Measurements from ENCODE around the gene PRSS48. TPM values are rescaled to one million over a fixed set of nuclear protein-coding genes. Genes with fewer than 3 reads are reported as not detected.
A peak's percentile ranks its signal among the peaks of the same experiment; 100 is the strongest.

PRSS48 gene
- total RNA-seq, 1 donor from 2014 or later: not detected

GRCh38 chr4:151291485-151291884 is 14.5 kb downstream of the PRSS48 start:
- Histone ChIP-seq H3K36me3 (ENCODE audit: control insufficient read depth in 3 of 3, insufficient read depth in 3 of 3, low read length in 3 of 3) (no peaks in the 10 kb centered on the region), H3K4me1 (ENCODE audit: control insufficient read depth in 3 of 3, insufficient read depth in 3 of 3, low read length in 3 of 3) (peaks cover 0 to 5% (median 0%) of the 10 kb centered on the region in 3 donors), H3K9me3 (ENCODE audit: control insufficient read depth in 3 of 3, low read length in 3 of 3) (no peaks in the 10 kb centered on the region), H3K27ac (ENCODE audit: low read depth, low read length) (no peak overlapping the region), H3K9ac (ENCODE audit: low read depth in 1 of 3, low read length in 3 of 3) (no peak overlapping the region), H3K4me3 (ENCODE audit: low read length in 3 of 3) (no peak overlapping the region), H3K27me3 (ENCODE audit: control insufficient read depth in 3 of 3, insufficient read depth in 3 of 3, low read length in 3 of 3) (no peaks in the 10 kb centered on the region)

DNA sequence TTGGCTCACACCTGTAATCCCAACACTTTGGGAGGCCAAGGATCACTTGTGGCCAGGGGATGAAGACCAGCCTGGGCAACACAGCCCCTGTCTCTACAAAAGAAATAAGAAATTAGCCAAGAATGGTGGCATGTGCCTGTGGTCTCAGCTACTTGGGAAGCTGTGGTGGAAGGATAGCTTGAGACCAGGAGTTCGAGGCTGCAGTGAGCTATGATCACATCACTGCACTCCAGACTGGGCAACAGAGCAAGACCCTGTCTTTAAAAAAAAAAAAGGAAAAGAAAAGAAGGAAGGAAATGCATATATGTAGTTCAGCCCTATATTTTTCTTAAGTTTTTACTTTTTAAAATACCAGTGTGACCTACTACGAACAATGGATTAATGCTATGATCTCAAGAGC is 15.1 kb downstream of the PRSS48 start:
- no peaks in the 10 kb centered on the region for H3K9me3 ChIP-seq (ENCODE audit: control insufficient read depth in 3 of 3, low read length in 3 of 3)
- H3K27me3 ChIP-seq (ENCODE audit: control insufficient read depth in 3 of 3, insufficient read depth in 3 of 3, low read length in 3 of 3): no peaks in the 10 kb centered on the region
- H3K27ac ChIP-seq (ENCODE audit: low read depth, low read length): no peak overlapping the region
- H3K9ac ChIP-seq (ENCODE audit: low read depth in 1 of 3, low read length in 3 of 3): no peak overlapping the region
- H3K36me3 ChIP-seq (ENCODE audit: control insufficient read depth in 3 of 3, insufficient read depth in 3 of 3, low read length in 3 of 3): no peaks in the 10 kb centered on the region
- H3K4me1 ChIP-seq (ENCODE audit: control insufficient read depth in 3 of 3, insufficient read depth in 3 of 3, low read length in 3 of 3): peaks cover 0 to 5% (median 0%) of the 10 kb centered on the region in 3 donors
- no peak overlapping the region for H3K4me3 ChIP-seq (ENCODE audit: low read length in 3 of 3)

GRCh38 chr4:151294833-151295496 is 18.0 kb downstream of the PRSS48 start:
- H3K9ac ChIP-seq (ENCODE audit: low read depth in 1 of 3, low read length in 3 of 3): no peak overlapping the region
- peaks cover 4 to 8% (median 4%) of the 10 kb centered on the region in 3 donors for H3K4me1 ChIP-seq (ENCODE audit: control insufficient read depth in 3 of 3, insufficient read depth in 3 of 3, low read length in 3 of 3)
- no peaks in the 10 kb centered on the region for H3K36me3 ChIP-seq (ENCODE audit: control insufficient read depth in 3 of 3, insufficient read depth in 3 of 3, low read length in 3 of 3)
- no peak overlapping the region for H3K4me3 ChIP-seq (ENCODE audit: low read length in 3 of 3)
- no peaks in the 10 kb centered on the region for H3K27me3 ChIP-seq (ENCODE audit: control insufficient read depth in 3 of 3, insufficient read depth in 3 of 3, low read length in 3 of 3)
- H3K27ac ChIP-seq (ENCODE audit: low read depth, low read length): no peak overlapping the region
- no peaks in the 10 kb centered on the region for H3K9me3 ChIP-seq (ENCODE audit: control insufficient read depth in 3 of 3, low read length in 3 of 3)

DNA sequence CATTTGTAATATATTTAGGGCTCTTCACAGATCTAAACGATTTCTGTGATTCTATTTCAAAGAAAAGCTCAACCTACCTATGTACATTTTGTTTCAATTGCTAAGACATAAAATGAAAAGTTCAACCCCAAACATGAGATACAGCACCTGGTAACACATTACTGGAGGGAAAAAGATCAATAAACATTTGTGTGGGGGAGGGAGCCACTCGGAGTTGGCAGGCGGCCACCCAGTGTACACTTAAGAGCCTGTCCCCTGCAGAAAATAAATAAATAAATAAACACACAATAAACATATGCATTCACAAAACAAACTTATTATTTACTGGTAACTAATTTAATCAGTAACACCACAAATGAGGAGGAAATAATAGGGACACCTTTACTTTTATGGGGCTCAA is 19.3 kb downstream of the PRSS48 start:
- H3K9ac ChIP-seq (ENCODE audit: low read depth in 1 of 3, low read length in 3 of 3): no peak overlapping the region
- peaks cover 4 to 7% (median 4%) of the 10 kb centered on the region in 3 donors for H3K4me1 ChIP-seq (ENCODE audit: control insufficient read depth in 3 of 3, insufficient read depth in 3 of 3, low read length in 3 of 3)
- H3K27ac ChIP-seq (ENCODE audit: low read depth, low read length): no peak overlapping the region

GRCh38 chr4:151297170-151297569 is 20.2 kb downstream of the PRSS48 start:
- Histone ChIP-seq H3K9ac (ENCODE audit: low read depth in 1 of 3, low read length in 3 of 3) (no peak overlapping the region), H3K9me3 (ENCODE audit: control insufficient read depth in 3 of 3, low read length in 3 of 3) (no peaks in the 10 kb centered on the region), H3K4me3 (ENCODE audit: low read length in 3 of 3) (no peak overlapping the region), H3K27ac (ENCODE audit: low read depth, low read length) (peak overlapping the region; percentile 28), H3K4me1 (ENCODE audit: control insufficient read depth in 3 of 3, insufficient read depth in 3 of 3, low read length in 3 of 3) (peaks cover 4 to 6% (median 4%) of the 10 kb centered on the region in 3 donors), H3K27me3 (ENCODE audit: control insufficient read depth in 3 of 3, insufficient read depth in 3 of 3, low read length in 3 of 3) (no peaks in the 10 kb centered on the region), H3K36me3 (ENCODE audit: control insufficient read depth in 3 of 3, insufficient read depth in 3 of 3, low read length in 3 of 3) (no peaks in the 10 kb centered on the region)

More for the DNA sequence above, 19.3 kb downstream of the PRSS48 start:
- H3K27me3 ChIP-seq (ENCODE audit: control insufficient read depth in 3 of 3, insufficient read depth in 3 of 3, low read length in 3 of 3): no peaks in the 10 kb centered on the region
- no peaks in the 10 kb centered on the region for H3K9me3 ChIP-seq (ENCODE audit: control insufficient read depth in 3 of 3, low read length in 3 of 3)
- H3K4me3 ChIP-seq (ENCODE audit: low read length in 3 of 3): no peak overlapping the region
- no peaks in the 10 kb centered on the region for H3K36me3 ChIP-seq (ENCODE audit: control insufficient read depth in 3 of 3, insufficient read depth in 3 of 3, low read length in 3 of 3)

DNA sequence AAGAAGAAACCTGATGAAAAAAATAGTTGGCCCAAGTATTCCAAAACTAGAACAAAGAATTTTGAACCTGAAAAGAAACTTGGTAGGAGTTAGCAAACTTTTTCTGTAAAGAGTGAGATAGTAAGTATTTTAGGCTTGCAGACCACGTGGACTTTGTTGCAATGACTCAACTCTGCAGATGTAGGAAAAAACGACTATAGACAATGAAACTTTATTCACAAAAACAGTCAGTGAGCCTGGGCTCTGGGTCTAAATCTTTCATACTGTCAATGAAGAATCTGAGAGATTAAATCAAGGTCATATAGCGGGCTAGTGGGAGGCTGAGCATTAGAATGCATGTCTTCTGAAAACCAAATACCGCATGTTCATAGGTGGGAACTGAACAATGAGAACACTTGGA is 25.5 kb downstream of the PRSS48 start:
- H3K9ac ChIP-seq (ENCODE audit: low read depth in 1 of 3, low read length in 3 of 3): no peak overlapping the region
- H3K27me3 ChIP-seq (ENCODE audit: control insufficient read depth in 3 of 3, insufficient read depth in 3 of 3, low read length in 3 of 3): no peaks in the 10 kb centered on the region
- H3K4me3 ChIP-seq (ENCODE audit: low read length in 3 of 3): no peak overlapping the region
- no peaks in the 10 kb centered on the region for H3K9me3 ChIP-seq (ENCODE audit: control insufficient read depth in 3 of 3, low read length in 3 of 3)
- H3K4me1 ChIP-seq (ENCODE audit: control insufficient read depth in 3 of 3, insufficient read depth in 3 of 3, low read length in 3 of 3): peaks cover 2 to 8% (median 4%) of the 10 kb centered on the region in 3 donors
- no peak overlapping the region for H3K27ac ChIP-seq (ENCODE audit: low read depth, low read length)
- H3K36me3 ChIP-seq (ENCODE audit: control insufficient read depth in 3 of 3, insufficient read depth in 3 of 3, low read length in 3 of 3): no peaks in the 10 kb centered on the region

GRCh38 chr4:151304226-151304625 is 27.3 kb downstream of the PRSS48 start:
- Histone ChIP-seq H3K9me3 (ENCODE audit: control insufficient read depth in 3 of 3, low read length in 3 of 3) (no peaks in the 10 kb centered on the region), H3K27me3 (ENCODE audit: control insufficient read depth in 3 of 3, insufficient read depth in 3 of 3, low read length in 3 of 3) (no peaks in the 10 kb centered on the region), H3K9ac (ENCODE audit: low read depth in 1 of 3, low read length in 3 of 3) (no peak overlapping the region), H3K4me1 (ENCODE audit: control insufficient read depth in 3 of 3, insufficient read depth in 3 of 3, low read length in 3 of 3) (peaks cover 0 to 2% (median 0%) of the 10 kb centered on the region in 3 donors), H3K4me3 (ENCODE audit: low read length in 3 of 3) (no peak overlapping the region), H3K36me3 (ENCODE audit: control insufficient read depth in 3 of 3, insufficient read depth in 3 of 3, low read length in 3 of 3) (no peaks in the 10 kb centered on the region), H3K27ac (ENCODE audit: low read depth, low read length) (no peak overlapping the region)

- Histone ChIP-seq H3K27ac (ENCODE audit: low read depth, low read length) (no peak overlapping the region), H3K9me3 (ENCODE audit: control insufficient read depth in 3 of 3, low read length in 3 of 3) (no peaks in the 10 kb centered on the region), H3K4me1 (ENCODE audit: control insufficient read depth in 3 of 3, insufficient read depth in 3 of 3, low read length in 3 of 3) (peaks cover 0 to 2% (median 0%) of the 10 kb centered on the region in 3 donors), H3K27me3 (ENCODE audit: control insufficient read depth in 3 of 3, insufficient read depth in 3 of 3, low read length in 3 of 3) (no peaks in the 10 kb centered on the region), H3K4me3 (ENCODE audit: low read length in 3 of 3) (no peak overlapping the region), H3K36me3 (ENCODE audit: control insufficient read depth in 3 of 3, insufficient read depth in 3 of 3, low read length in 3 of 3) (no peaks in the 10 kb centered on the region), H3K9ac (ENCODE audit: low read depth in 1 of 3, low read length in 3 of 3) (no peak overlapping the region)
Observed at GRCh38 chr4:151304755-151305154, 27.8 kb downstream of the PRSS48 start.

GRCh38 chr4:151310124-151310728 is 33.3 kb downstream of the PRSS48 start:
- Histone ChIP-seq H3K9me3 (ENCODE audit: control insufficient read depth in 3 of 3, low read length in 3 of 3) (no peaks in the 10 kb centered on the region), H3K4me1 (ENCODE audit: control insufficient read depth in 3 of 3, insufficient read depth in 3 of 3, low read length in 3 of 3) (peaks cover 3 to 8% (median 7%) of the 10 kb centered on the region in 3 donors), H3K27me3 (ENCODE audit: control insufficient read depth in 3 of 3, insufficient read depth in 3 of 3, low read length in 3 of 3) (no peaks in the 10 kb centered on the region), H3K27ac (ENCODE audit: low read depth, low read length) (no peak overlapping the region), H3K4me3 (ENCODE audit: low read length in 3 of 3) (no peak overlapping the region), H3K36me3 (ENCODE audit: control insufficient read depth in 3 of 3, insufficient read depth in 3 of 3, low read length in 3 of 3) (no peaks in the 10 kb centered on the region), H3K9ac (ENCODE audit: low read depth in 1 of 3, low read length in 3 of 3) (no peak overlapping the region)

DNA sequence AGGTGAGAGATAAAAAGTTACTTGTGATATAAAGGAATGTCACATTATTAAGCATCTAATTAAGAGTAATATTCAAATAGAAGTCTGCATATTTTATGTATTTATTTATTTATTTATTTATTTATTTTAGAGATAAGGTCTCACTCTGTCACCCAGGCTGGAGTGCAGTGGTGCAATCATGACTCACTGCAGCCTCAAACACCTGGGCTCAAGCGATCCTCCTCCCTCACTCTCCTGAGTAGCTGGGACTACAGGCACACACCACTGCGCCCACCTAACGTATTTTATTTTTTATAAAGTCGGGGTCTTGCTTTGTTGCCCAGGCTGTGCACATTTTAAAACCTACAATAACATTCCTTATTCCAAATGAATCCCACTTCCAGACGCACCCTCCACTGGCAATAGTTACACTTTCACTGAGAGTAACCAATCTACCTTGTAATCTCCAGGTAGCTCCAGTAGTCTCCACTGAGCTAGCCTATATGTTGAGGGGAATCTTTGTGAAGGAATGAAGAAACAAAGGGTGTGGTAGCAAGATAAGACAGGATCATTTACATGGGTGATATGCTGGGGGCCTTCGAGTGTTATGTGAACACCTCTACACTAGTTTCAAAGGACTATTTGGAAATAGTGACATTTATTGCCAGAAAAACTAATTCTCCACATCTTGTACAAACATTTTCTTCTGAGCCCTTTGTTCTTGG is 36.5 kb downstream of the PRSS48 start:
- Histone ChIP-seq H3K27ac (ENCODE audit: low read depth, low read length) (no peak overlapping the region), H3K27me3 (ENCODE audit: control insufficient read depth in 3 of 3, insufficient read depth in 3 of 3, low read length in 3 of 3) (no peaks in the 10 kb centered on the region), H3K36me3 (ENCODE audit: control insufficient read depth in 3 of 3, insufficient read depth in 3 of 3, low read length in 3 of 3) (no peaks in the 10 kb centered on the region), H3K9ac (ENCODE audit: low read depth in 1 of 3, low read length in 3 of 3) (no peak overlapping the region), H3K4me3 (ENCODE audit: low read length in 3 of 3) (no peak overlapping the region), H3K4me1 (ENCODE audit: control insufficient read depth in 3 of 3, insufficient read depth in 3 of 3, low read length in 3 of 3) (peaks cover 7 to 21% (median 20%) of the 10 kb centered on the region in 3 donors), H3K9me3 (ENCODE audit: control insufficient read depth in 3 of 3, low read length in 3 of 3) (no peaks in the 10 kb centered on the region)
